ENCODE measurements around the gene BHLHE23.

BHLHE23 gene

DNA sequence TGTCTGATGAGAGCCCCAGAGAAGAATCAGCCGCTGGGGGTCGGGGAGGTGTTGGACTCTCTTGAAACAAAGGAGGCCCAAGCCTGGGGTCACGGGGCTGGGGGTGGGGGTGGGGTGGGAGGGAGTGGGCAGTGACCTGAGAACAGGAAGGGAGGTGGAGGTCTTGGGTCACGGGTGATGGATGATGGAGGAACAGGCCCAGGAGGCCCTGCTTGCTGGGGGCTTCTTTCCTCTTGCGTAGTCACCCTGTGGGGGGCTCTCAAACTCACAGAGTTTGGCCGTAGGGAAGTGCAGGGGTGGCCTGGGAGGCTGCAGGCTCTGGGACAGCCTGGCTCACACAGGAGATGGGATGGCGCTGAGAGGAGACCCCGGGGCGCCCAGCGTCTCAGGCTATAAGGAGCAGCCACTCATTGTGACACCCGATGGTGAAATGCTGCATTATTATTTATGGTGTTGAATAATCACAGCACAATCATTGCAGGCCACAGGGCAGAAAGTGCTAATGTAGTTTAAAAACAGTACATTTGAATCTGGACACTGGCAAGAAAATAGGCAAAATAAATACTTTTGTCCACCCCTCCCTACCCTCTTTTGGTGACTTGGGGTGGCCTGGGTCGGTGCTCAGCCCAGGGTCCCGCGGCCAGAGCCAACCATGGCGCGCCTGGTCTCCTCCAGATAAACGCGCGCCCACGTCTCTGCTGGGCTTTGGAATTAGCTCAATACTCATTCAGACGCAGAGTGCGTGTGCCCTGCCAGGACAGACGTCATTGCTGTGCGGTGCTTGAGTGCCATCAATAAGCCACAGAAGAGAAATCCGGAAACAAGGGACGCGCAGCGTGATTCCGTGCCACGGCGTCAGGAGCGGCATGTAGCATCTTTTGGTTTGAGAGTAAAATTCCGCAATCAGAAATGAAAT is 27.3 kb upstream of the BHLHE23 start:
- 83% methylated on average over 28 of the region's 33 CpGs for WGBS (ENCODE audit: insufficient coverage)
- Histone ChIP-seq H3K4me3 (ENCODE audit: control insufficient read depth in 1 of 7, extremely low read depth in 1 of 7, insufficient read depth in 4 of 7, low read depth in 2 of 7, low read length in 6 of 7) (peak overlapping the region in 1 of 7 experiments; percentile 50), H3K4me1 (ENCODE audit: control extremely low read depth in 1 of 4, control insufficient read depth in 4 of 4, insufficient read depth in 4 of 4, low read length in 3 of 4) (peaks cover 0 to 22% (median 11%) of the 10 kb centered on the region in 4 experiments), H3K27ac (ENCODE audit: insufficient read depth in 1 of 2, low read depth in 1 of 2, low read length in 2 of 2, poor library complexity in 1 of 2, severe bottlenecking in 2 of 2) (no peak overlapping the region), H3K27me3 (replicated peaks in 2 of 5; ENCODE audit: control insufficient read depth in 4 of 5, insufficient read depth in 5 of 5, low read length in 4 of 5) (peaks cover 3 to 89% (median 30%) of the 10 kb centered on the region in 5 experiments), H3K36me3 (ENCODE audit: control insufficient read depth in 4 of 4, insufficient read depth in 4 of 4, low read length in 3 of 4) (no peaks in the 10 kb centered on the region), H3K9me3 (ENCODE audit: control extremely low read depth in 1 of 5, control insufficient read depth in 4 of 5, insufficient read depth in 2 of 5, low read depth in 1 of 5, low read length in 4 of 5) (no peaks in the 10 kb centered on the region)
- DNase-seq = no peak
- POLR2A ChIA-PET = no interaction called here
- CTCF ChIA-PET = no interaction called here

- Histone ChIP-seq H3K27me3 (replicated peaks in 2 of 5; ENCODE audit: control insufficient read depth in 4 of 5, insufficient read depth in 5 of 5, low read length in 4 of 5) (peaks cover 3 to 91% (median 28%) of the 10 kb centered on the region in 5 experiments), H3K4me3 (ENCODE audit: control insufficient read depth in 1 of 7, extremely low read depth in 1 of 7, insufficient read depth in 4 of 7, low read depth in 2 of 7, low read length in 6 of 7) (peak overlapping the region in 5 of 7 experiments; percentile 25 to 54 (median 48)), H3K9me3 (ENCODE audit: control extremely low read depth in 1 of 5, control insufficient read depth in 4 of 5, insufficient read depth in 2 of 5, low read depth in 1 of 5, low read length in 4 of 5) (no peaks in the 10 kb centered on the region), H3K27ac (ENCODE audit: insufficient read depth in 1 of 2, low read depth in 1 of 2, low read length in 2 of 2, poor library complexity in 1 of 2, severe bottlenecking in 2 of 2) (no peak overlapping the region), H3K36me3 (ENCODE audit: control insufficient read depth in 4 of 4, insufficient read depth in 4 of 4, low read length in 3 of 4) (no peaks in the 10 kb centered on the region), H3K4me1 (ENCODE audit: control extremely low read depth in 1 of 4, control insufficient read depth in 4 of 4, insufficient read depth in 4 of 4, low read length in 3 of 4) (peaks cover 0 to 26% (median 12%) of the 10 kb centered on the region in 4 experiments)
- peak in 2 of 3 donors; percentile 59 to 60 for DNase-seq
- under 1% methylated on average over 26 of the region's 34 CpGs for WGBS (ENCODE audit: insufficient coverage)
- ChIA-PET POLR2A (no interaction called here), CTCF (no interaction called here)
Observed at GRCh38 chr20:63032861-63033793, 26.4 kb upstream of the BHLHE23 start.

DNA sequence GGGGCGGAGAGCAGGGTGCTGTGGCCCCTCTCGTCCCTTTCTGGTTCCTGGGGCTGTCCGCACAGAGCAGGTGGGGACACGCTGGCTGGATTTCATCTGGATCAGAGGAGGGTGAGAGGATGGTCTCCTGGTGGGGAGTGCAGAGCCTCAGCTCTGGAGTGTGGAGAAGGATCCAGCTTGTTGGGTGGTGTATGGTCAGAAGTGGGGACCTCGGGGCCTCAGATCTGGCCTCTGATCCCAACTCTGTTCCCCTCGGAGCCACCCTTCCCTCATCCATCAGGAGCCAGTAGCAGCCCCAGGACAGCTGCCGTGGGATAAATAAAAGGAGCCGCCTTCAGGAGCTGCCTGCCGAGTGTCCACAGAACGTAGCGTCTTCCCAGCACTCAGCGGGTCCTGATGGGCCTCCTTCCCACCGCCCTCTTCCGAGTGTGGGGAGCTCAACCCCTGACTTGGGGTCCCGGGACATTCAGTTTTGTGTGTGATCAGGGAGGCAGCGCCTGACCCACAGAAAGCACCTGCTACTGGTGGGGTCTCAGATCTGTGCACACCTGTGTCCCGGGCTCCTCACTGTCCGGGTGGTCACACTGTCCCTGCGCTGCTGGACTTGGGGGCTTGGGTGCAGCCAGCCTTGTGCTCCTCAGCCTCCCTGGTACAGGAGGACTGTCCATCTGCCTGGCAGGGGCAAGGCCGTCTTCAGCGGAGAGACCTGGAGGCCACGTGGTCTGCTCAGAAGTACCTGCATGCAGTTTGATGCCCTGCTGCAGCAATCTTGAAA is 25.4 kb upstream of the BHLHE23 start:
- ChIA-PET POLR2A (no interaction called here), CTCF (no interaction called here)
- no peak for DNase-seq
- peaks cover 0 to 91% (median 32%) of the 10 kb centered on the region in 5 experiments for H3K27me3 ChIP-seq (replicated peaks in 2 of 5; ENCODE audit: control insufficient read depth in 4 of 5, insufficient read depth in 5 of 5, low read length in 4 of 5)
- no peaks in the 10 kb centered on the region for H3K36me3 ChIP-seq (ENCODE audit: control insufficient read depth in 4 of 4, insufficient read depth in 4 of 4, low read length in 3 of 4)
- no peaks in the 10 kb centered on the region for H3K9me3 ChIP-seq (ENCODE audit: control extremely low read depth in 1 of 5, control insufficient read depth in 4 of 5, insufficient read depth in 2 of 5, low read depth in 1 of 5, low read length in 4 of 5)
- peaks cover 0 to 26% (median 12%) of the 10 kb centered on the region in 4 experiments for H3K4me1 ChIP-seq (ENCODE audit: control extremely low read depth in 1 of 4, control insufficient read depth in 4 of 4, insufficient read depth in 4 of 4, low read length in 3 of 4)
- H3K4me3 ChIP-seq (ENCODE audit: control insufficient read depth in 1 of 7, extremely low read depth in 1 of 7, insufficient read depth in 4 of 7, low read depth in 2 of 7, low read length in 6 of 7) = no peak overlapping the region
- WGBS (ENCODE audit: insufficient coverage) = 56% methylated on average over 14 of the region's 22 CpGs
- no peak overlapping the region for H3K27ac ChIP-seq (ENCODE audit: insufficient read depth in 1 of 2, low read depth in 1 of 2, low read length in 2 of 2, poor library complexity in 1 of 2, severe bottlenecking in 2 of 2)

DNA sequence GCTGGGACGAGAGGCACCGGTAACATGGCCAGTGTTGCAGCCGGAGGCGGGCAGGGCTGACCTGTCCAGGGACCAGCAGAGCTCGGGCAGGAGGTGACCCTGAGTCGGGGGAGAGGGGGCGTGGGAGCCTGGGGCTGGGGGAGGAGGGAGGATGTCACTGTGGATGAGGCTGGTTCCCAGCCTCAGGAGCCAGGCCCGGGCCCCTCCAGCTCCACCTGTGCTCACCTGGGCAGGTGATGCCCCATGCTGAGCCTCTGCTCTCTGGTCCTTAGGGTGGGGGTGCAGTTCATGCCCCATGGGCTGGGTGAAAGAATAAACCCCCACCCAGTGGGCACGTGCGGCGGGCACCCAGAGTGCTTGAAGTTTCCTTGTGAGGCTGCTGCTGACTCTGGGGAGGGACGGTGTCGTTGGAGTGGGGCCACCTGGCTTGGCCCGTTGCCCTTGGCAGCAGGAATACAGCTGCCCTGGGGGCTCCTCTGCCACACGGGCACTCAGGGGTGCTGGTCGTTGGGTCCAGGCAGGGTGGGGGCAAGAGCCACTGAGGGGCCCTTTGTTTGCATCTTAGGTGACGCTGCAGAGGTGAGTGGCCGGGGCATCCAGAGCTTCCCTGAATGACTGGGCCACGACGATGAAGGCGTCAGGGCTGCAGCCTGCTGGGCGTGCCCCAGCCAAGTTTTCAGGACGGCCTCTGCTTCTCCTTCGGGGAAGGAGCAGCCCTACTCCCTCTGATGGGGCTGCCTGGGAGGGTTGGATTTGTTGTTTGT is 24.7 kb upstream of the BHLHE23 start:
- Histone ChIP-seq H3K4me3 (ENCODE audit: control insufficient read depth in 1 of 7, extremely low read depth in 1 of 7, insufficient read depth in 4 of 7, low read depth in 2 of 7, low read length in 6 of 7) (no peak overlapping the region), H3K27me3 (replicated peaks in 2 of 5; ENCODE audit: control insufficient read depth in 4 of 5, insufficient read depth in 5 of 5, low read length in 4 of 5) (peaks cover 0 to 91% (median 33%) of the 10 kb centered on the region in 5 experiments), H3K9me3 (ENCODE audit: control extremely low read depth in 1 of 5, control insufficient read depth in 4 of 5, insufficient read depth in 2 of 5, low read depth in 1 of 5, low read length in 4 of 5) (no peaks in the 10 kb centered on the region), H3K4me1 (ENCODE audit: control extremely low read depth in 1 of 4, control insufficient read depth in 4 of 4, insufficient read depth in 4 of 4, low read length in 3 of 4) (peaks cover 0 to 26% (median 12%) of the 10 kb centered on the region in 4 experiments), H3K36me3 (ENCODE audit: control insufficient read depth in 4 of 4, insufficient read depth in 4 of 4, low read length in 3 of 4) (no peaks in the 10 kb centered on the region), H3K27ac (ENCODE audit: insufficient read depth in 1 of 2, low read depth in 1 of 2, low read length in 2 of 2, poor library complexity in 1 of 2, severe bottlenecking in 2 of 2) (no peak overlapping the region)
- 74% methylated on average over 24 of the region's 24 CpGs for WGBS (ENCODE audit: insufficient coverage)
- ChIA-PET CTCF (no interaction called here), POLR2A (no interaction called here)
- DNase-seq = no peak

DNA sequence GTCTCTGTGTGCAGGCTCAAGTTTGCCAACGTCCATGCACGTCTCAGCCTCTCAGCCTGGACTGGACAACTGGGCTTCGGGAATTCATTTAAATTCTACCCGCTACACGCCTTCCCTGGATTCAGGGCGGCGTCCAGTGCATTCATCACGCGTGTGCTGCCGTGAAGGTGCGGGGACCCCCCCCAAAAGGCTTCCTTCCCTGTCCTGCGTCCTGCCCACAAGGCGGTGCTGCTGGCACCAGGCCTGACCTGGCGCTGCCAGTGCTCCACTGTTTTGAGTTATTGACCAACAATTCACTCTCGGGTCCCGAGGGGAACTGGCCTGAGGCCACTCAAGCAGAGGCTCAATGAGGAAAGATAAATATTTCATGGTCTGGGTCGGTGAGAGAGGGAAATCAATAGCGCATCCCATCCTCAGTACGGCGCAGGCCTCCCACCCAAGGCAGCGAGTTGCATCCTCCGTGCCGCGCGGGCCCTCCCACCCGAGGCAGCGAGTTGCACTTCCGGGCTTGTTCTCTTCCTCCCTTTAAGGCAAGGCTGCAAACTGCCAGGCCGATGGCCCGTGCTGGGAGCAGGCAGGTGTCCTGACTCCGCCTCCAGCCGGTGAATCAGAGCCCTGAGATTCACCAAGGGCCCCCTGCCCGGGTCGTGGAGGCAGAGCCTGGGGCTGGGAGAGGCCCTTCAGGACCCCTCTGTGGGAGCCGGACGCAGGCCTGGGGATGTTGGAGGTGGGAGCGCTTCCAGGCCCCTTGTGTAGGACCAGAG is 22.8 kb upstream of the BHLHE23 start:
- peak in 1 of 3 donors; percentile 17 for DNase-seq
- Histone ChIP-seq H3K36me3 (ENCODE audit: control insufficient read depth in 4 of 4, insufficient read depth in 4 of 4, low read length in 3 of 4) (no peaks in the 10 kb centered on the region), H3K9me3 (ENCODE audit: control extremely low read depth in 1 of 5, control insufficient read depth in 4 of 5, insufficient read depth in 2 of 5, low read depth in 1 of 5, low read length in 4 of 5) (no peaks in the 10 kb centered on the region), H3K4me1 (ENCODE audit: control extremely low read depth in 1 of 4, control insufficient read depth in 4 of 4, insufficient read depth in 4 of 4, low read length in 3 of 4) (peaks cover 0 to 38% (median 15%) of the 10 kb centered on the region in 4 experiments), H3K27me3 (replicated peaks in 2 of 5; ENCODE audit: control insufficient read depth in 4 of 5, insufficient read depth in 5 of 5, low read length in 4 of 5) (peaks cover 0 to 93% (median 31%) of the 10 kb centered on the region in 5 experiments), H3K27ac (ENCODE audit: insufficient read depth in 1 of 2, low read depth in 1 of 2, low read length in 2 of 2, poor library complexity in 1 of 2, severe bottlenecking in 2 of 2) (no peak overlapping the region), H3K4me3 (ENCODE audit: control insufficient read depth in 1 of 7, extremely low read depth in 1 of 7, insufficient read depth in 4 of 7, low read depth in 2 of 7, low read length in 6 of 7) (no peak overlapping the region)
- 68% methylated on average over 35 of the region's 37 CpGs for whole genome bisulfite sequencing (ENCODE audit: insufficient coverage)
- ChIA-PET CTCF (no interaction called here), POLR2A (interaction anchor here (0.6 kb wide), 1 partner anchor 950 kb away, joined by 3 read pairs; the partner anchor contains the start of gene SAMD10)
